Measurements from ENCODE around the gene IKZF4. TPM values are rescaled to one million over a fixed set of nuclear protein-coding genes. Genes with fewer than 3 reads are reported as not detected.
"Not testable (repeated sequence)": the region's sequence is repeated elsewhere in the genome, so short reads cannot be mapped to it uniquely, and the experiment has no call there.

Gene IKZF4
- total RNA-seq, 1 experiment from 2014 or later, result 2.8 TPM

- POLR2A ChIA-PET (ENCODE audit: unreplicated experiment), result no interaction called here
These were observed 35.5 kb upstream of the IKZF4 start for GRCh38 chr12:55985341-55985740.

DNA sequence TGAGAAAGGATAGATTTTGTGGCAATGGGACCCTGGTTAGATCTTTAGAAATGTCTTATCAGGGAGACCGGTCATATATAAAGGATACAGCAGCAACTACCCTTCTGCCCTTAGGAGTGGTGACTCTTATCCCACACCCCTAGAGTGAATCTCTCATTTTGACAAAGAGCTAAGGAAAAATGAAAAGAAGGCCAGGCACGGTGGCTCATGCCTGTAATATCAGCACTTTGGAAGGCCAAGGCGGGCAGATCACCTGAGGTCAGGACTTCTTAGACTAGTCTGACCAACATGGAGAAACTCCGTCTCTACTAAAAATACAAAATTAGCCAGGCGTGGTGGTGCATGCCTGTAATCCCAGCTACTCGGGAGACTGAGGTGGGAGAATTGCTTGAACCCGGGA lies 34.9 kb upstream of the IKZF4 start:
- H3K27ac ChIP-seq (ENCODE audit: low read length); H3F3A ChIP-seq (ENCODE audit: low read length, unreplicated experiment); H4K20me1 ChIP-seq (ENCODE audit: low read length); intact Hi-C loops (cut with micrococcal nuclease); POLR2A ChIA-PET (ENCODE audit: unreplicated experiment); H3K9me2 ChIP-seq (replicated peaks; ENCODE audit: low read length); H3K9ac ChIP-seq (ENCODE audit: low read length); DNase-seq; H3K27me3 ChIP-seq (ENCODE audit: low read length); H3K4me2 ChIP-seq (ENCODE audit: low read length); H3K9me3 ChIP-seq (ENCODE audit: low read length); BruUV-seq (replicated peaks); ATAC-seq; H3K4me3 ChIP-seq (ENCODE audit: low read length); H2AFZ ChIP-seq (ENCODE audit: low read length); H3K4me1 ChIP-seq (ENCODE audit: insufficient read depth, low read length); CTCF ChIA-PET; H3K79me2 ChIP-seq (ENCODE audit: low read length): not testable (repeated sequence)
- H3K36me3 ChIP-seq (ENCODE audit: low read depth, low read length), result peaks cover 11% of the 10 kb centered on the region; the same call in 1 of the 2 replicates

More at GRCh38 chr12:55985341-55985740, 35.5 kb upstream of the IKZF4 start:
- H3K79me2 ChIP-seq (ENCODE audit: low read length), result 0 out of 2 replicates have a peak, but pooled peaks cover 4% of the 10 kb centered on the region
- CTCF ChIA-PET, result no interaction called here
- no peaks in the 10 kb centered on the region for H3K9me2 ChIP-seq (replicated peaks; ENCODE audit: low read length)
- H3K27ac ChIP-seq (ENCODE audit: low read length), result no peak overlapping the region
- H3K9ac ChIP-seq (ENCODE audit: low read length), result no peak overlapping the region
- H3K9me3 ChIP-seq (ENCODE audit: low read length), result no peaks in the 10 kb centered on the region
- H3K4me3 ChIP-seq (ENCODE audit: low read length), result no peak overlapping the region
- no peak for ATAC-seq
- no peak overlapping the region for H2AFZ ChIP-seq (ENCODE audit: low read length)
- BruUV-seq (replicated peaks), result no TSS peak
- H3K36me3 ChIP-seq (ENCODE audit: low read depth, low read length), result peaks cover 8% of the 10 kb centered on the region; the same call in 1 of the 2 replicates
- no peaks in the 10 kb centered on the region for H3F3A ChIP-seq (ENCODE audit: low read length, unreplicated experiment)
- no peaks in the 10 kb centered on the region for H3K27me3 ChIP-seq (ENCODE audit: low read length)
- no peak for DNase-seq
- TF ChIP-seq EZH2 (IDR thresholded peaks at IDR 0.05; ENCODE audit: low read length, unreplicated experiment) (no peak), EZH2phosphoT487 (IDR thresholded peaks at IDR 0.05; ENCODE audit: borderline replicate concordance, low read length) (no peak)
- TF ChIP-seq, protein P1, sequence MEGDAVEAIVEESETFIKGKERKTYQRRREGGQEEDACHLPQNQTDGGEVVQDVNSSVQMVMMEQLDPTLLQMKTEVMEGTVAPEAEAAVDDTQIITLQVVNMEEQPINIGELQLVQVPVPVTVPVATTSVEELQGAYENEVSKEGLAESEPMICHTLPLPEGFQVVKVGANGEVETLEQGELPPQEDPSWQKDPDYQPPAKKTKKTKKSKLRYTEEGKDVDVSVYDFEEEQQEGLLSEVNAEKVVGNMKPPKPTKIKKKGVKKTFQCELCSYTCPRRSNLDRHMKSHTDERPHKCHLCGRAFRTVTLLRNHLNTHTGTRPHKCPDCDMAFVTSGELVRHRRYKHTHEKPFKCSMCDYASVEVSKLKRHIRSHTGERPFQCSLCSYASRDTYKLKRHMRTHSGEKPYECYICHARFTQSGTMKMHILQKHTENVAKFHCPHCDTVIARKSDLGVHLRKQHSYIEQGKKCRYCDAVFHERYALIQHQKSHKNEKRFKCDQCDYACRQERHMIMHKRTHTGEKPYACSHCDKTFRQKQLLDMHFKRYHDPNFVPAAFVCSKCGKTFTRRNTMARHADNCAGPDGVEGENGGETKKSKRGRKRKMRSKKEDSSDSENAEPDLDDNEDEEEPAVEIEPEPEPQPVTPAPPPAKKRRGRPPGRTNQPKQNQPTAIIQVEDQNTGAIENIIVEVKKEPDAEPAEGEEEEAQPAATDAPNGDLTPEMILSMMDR (conservative IDR thresholded peaks at IDR 0.05; ENCODE audit: low read depth, low read length), result no peak
- H3K4me2 ChIP-seq (ENCODE audit: low read length), result no peak overlapping the region
- H4K20me1 ChIP-seq (ENCODE audit: low read length), result no peaks in the 10 kb centered on the region
- intact Hi-C loops (cut with micrococcal nuclease), result no loop called here
- H3K4me1 ChIP-seq (ENCODE audit: insufficient read depth, low read length), result peaks cover 6% of the 10 kb centered on the region; the same call in 1 of the 2 replicates

DNA sequence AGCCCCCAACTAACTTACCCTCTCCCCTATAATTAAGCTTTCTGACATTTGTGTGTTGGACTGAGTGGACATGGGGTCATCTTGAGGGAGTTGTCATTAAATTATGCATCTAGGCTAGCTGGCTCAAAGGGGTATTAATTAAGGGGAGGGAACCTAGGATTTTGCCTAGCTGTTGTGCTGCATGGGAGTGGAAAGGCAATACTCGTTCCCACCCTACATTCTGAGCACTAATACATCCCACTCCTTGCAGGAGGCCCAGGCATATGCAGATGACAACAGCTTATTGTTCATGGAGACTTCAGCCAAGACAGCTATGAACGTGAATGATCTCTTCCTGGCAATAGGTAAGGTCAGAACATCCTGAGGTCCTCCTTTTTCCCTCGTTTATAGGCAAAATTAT lies 29.7 kb upstream of the IKZF4 start:
- no peaks in the 10 kb centered on the region for H3K79me2 ChIP-seq (ENCODE audit: low read length)
- H3K36me3 ChIP-seq (ENCODE audit: low read depth, low read length), result peaks cover 24% of the 10 kb centered on the region; the same call in 1 of the 2 replicates
- no peak overlapping the region for H3K4me3 ChIP-seq (ENCODE audit: low read length)
- no peak overlapping the region for H3K9ac ChIP-seq (ENCODE audit: low read length)
- ATAC-seq (no peak), DNase-seq (no peak)
- TF ChIP-seq EZH2 (IDR thresholded peaks at IDR 0.05; ENCODE audit: low read length, unreplicated experiment), result no peak
- TF ChIP-seq EZH2phosphoT487 (IDR thresholded peaks at IDR 0.05; ENCODE audit: borderline replicate concordance, low read length), result no peak
- TF ChIP-seq, protein P1 (conservative IDR thresholded peaks at IDR 0.05; ENCODE audit: low read depth, low read length), result no peak
- CTCF ChIA-PET, result no interaction called here
- H4K20me1 ChIP-seq (ENCODE audit: low read length), result no peaks in the 10 kb centered on the region
- no peak overlapping the region for H3K27ac ChIP-seq (ENCODE audit: low read length)
- H3K4me2 ChIP-seq (ENCODE audit: low read length), result no peak overlapping the region
- H3K9me2 ChIP-seq (replicated peaks; ENCODE audit: low read length), result no peaks in the 10 kb centered on the region
- no TSS peak for BruUV-seq (replicated peaks)
- H3F3A ChIP-seq (ENCODE audit: low read length, unreplicated experiment), result no peaks in the 10 kb centered on the region
- no peaks in the 10 kb centered on the region for H3K27me3 ChIP-seq (ENCODE audit: low read length)
- intact Hi-C loops (cut with micrococcal nuclease), result no loop called here
- no peak overlapping the region for H2AFZ ChIP-seq (ENCODE audit: low read length)
- no peaks in the 10 kb centered on the region for H3K4me1 ChIP-seq (ENCODE audit: insufficient read depth, low read length)
- POLR2A ChIA-PET (ENCODE audit: unreplicated experiment), result no interaction called here
- no peaks in the 10 kb centered on the region for H3K9me3 ChIP-seq (ENCODE audit: low read length)

All from PC-3 (cell line).